GM12892 (cell line): ENCODE data around the gene SPRYD3.

ENCODE experiments used
- POLR2A ChIP-seq: IDR thresholded peaks from 2 replicates; pipeline ENCODE4 v1.6.1; 2011; ENCODE audit warnings: low read depth, low read length, control low read depth
- POLR2AphosphoS5 ChIP-seq: IDR thresholded peaks from 2 replicates; pipeline ENCODE4 v1.6.1; 2011; ENCODE audit warnings: low read depth, low read length, control low read depth

DNA sequence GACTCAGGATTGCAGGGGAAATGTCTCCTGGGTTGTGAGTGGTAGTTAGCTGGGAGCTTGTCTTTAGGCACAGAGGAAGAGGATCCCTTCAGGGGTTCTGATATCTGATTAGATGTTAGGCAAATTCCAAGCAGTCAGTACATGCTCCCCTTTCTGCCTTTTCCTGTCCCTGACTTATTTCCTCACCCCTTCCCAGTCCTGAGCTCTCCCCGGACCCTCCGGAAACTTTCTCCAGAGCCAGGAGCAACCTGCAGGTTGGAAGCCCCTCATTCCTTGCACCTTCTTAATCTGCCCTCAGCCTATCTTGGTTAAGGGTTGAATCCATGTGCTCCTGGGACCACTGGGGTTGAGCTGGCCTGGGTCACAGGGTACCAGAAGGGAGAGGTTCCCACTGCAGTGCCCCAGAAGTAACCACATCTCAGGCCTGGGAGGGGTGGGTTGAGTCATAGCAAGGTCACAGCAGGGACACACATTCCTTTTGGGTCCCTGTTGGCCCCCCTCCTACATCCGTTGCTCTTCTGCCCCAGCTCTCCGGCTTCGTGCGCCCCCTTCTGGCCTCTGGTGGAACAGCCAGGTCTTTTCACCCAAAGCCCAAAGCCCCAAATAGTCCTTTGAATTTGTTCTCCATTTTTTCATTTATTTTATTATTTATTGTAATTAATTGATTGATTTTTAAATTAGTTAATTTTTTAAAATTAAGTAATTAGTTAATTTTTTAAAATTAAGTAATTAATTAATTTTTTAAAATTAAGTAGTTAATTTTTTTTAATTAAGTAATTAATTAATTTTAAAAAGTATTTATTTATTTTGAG lies 20.1 kb upstream of the SPRYD3 start:
- TF ChIP-seq POLR2A (no peak), POLR2AphosphoS5 (no peak)
